ENCODE data around the gene SPECC1L. TPM values are rescaled to one million over a fixed set of nuclear protein-coding genes. Genes with fewer than 3 reads are reported as not detected.

The SPECC1L gene
- total RNA-seq, 1 donor from 2014 or later: 173 TPM

GRCh38 chr22:24459911-24460310 lies 189.3 kb downstream of the SPECC1L start:
- H3K9me3 Mint-ChIP-seq (ENCODE audit: unreplicated experiment): no peaks in the 10 kb centered on the region
- no peak overlapping the region for H3K4me3 Mint-ChIP-seq (ENCODE audit: unreplicated experiment)
- no peak for DNase-seq
- no peaks in the 10 kb centered on the region for H3K27me3 Mint-ChIP-seq (ENCODE audit: unreplicated experiment)
- H3K27ac Mint-ChIP-seq (ENCODE audit: unreplicated experiment): no peak overlapping the region
- no peaks in the 10 kb centered on the region for H3K4me1 Mint-ChIP-seq (ENCODE audit: low read depth, unreplicated experiment)
- H3K36me3 Mint-ChIP-seq (ENCODE audit: unreplicated experiment): no peaks in the 10 kb centered on the region
- TF ChIP-seq CTCF (IDR thresholded peaks at IDR 0.05; ENCODE audit: partially characterized antibody, unreplicated experiment): no peak

GRCh38 chr22:24460418-24461089 lies 189.9 kb downstream of the SPECC1L start:
- H3K27me3 Mint-ChIP-seq (ENCODE audit: unreplicated experiment): no peaks in the 10 kb centered on the region
- DNase-seq: no peak
- no peak overlapping the region for H3K4me3 Mint-ChIP-seq (ENCODE audit: unreplicated experiment)
- H3K9me3 Mint-ChIP-seq (ENCODE audit: unreplicated experiment): no peaks in the 10 kb centered on the region
- TF ChIP-seq CTCF (IDR thresholded peaks at IDR 0.05; ENCODE audit: partially characterized antibody, unreplicated experiment): no peak
- H3K4me1 Mint-ChIP-seq (ENCODE audit: low read depth, unreplicated experiment): no peaks in the 10 kb centered on the region
- no peaks in the 10 kb centered on the region for H3K36me3 Mint-ChIP-seq (ENCODE audit: unreplicated experiment)
- H3K27ac Mint-ChIP-seq (ENCODE audit: unreplicated experiment): no peak overlapping the region

- TF ChIP-seq CTCF (IDR thresholded peaks at IDR 0.05; ENCODE audit: partially characterized antibody, unreplicated experiment): no peak
- DNase-seq: no peak
- Mint-ChIP-seq H3K27me3 (ENCODE audit: unreplicated experiment) (no peaks in the 10 kb centered on the region), H3K27ac (ENCODE audit: unreplicated experiment) (no peak overlapping the region), H3K4me3 (ENCODE audit: unreplicated experiment) (no peak overlapping the region), H3K36me3 (ENCODE audit: unreplicated experiment) (no peaks in the 10 kb centered on the region), H3K4me1 (ENCODE audit: low read depth, unreplicated experiment) (no peaks in the 10 kb centered on the region), H3K9me3 (ENCODE audit: unreplicated experiment) (no peaks in the 10 kb centered on the region)
These were observed 192.6 kb downstream of the SPECC1L start for GRCh38 chr22:24463071-24463760.

GRCh38 chr22:24465566-24465965 lies 194.9 kb downstream of the SPECC1L start:
- Mint-ChIP-seq H3K27ac (ENCODE audit: unreplicated experiment) (no peak overlapping the region), H3K36me3 (ENCODE audit: unreplicated experiment) (no peaks in the 10 kb centered on the region), H3K4me3 (ENCODE audit: unreplicated experiment) (no peak overlapping the region), H3K27me3 (ENCODE audit: unreplicated experiment) (no peaks in the 10 kb centered on the region), H3K4me1 (ENCODE audit: low read depth, unreplicated experiment) (no peaks in the 10 kb centered on the region), H3K9me3 (ENCODE audit: unreplicated experiment) (no peaks in the 10 kb centered on the region)
- DNase-seq: no peak
- TF ChIP-seq CTCF (IDR thresholded peaks at IDR 0.05; ENCODE audit: partially characterized antibody, unreplicated experiment): no peak

- Mint-ChIP-seq H3K9me3 (ENCODE audit: unreplicated experiment) (no peaks in the 10 kb centered on the region), H3K27me3 (ENCODE audit: unreplicated experiment) (no peaks in the 10 kb centered on the region), H3K4me1 (ENCODE audit: low read depth, unreplicated experiment) (no peaks in the 10 kb centered on the region), H3K4me3 (ENCODE audit: unreplicated experiment) (no peak overlapping the region), H3K27ac (ENCODE audit: unreplicated experiment) (no peak overlapping the region), H3K36me3 (ENCODE audit: unreplicated experiment) (no peaks in the 10 kb centered on the region)
- DNase-seq: no peak
- no peak for TF ChIP-seq CTCF (IDR thresholded peaks at IDR 0.05; ENCODE audit: partially characterized antibody, unreplicated experiment)
These were observed 195.3 kb downstream of the SPECC1L start for GRCh38 chr22:24465975-24466374.

Data from glutamatergic neuron (in vitro differentiated cells).